HG02840 (cell line): ENCODE measurements around the gene ZSWIM8.

Experiments used
- ATAC-seq: cut with Tn5 transposase; IDR thresholded peaks from one replicate; pipeline ENCODE4 v1.9.1; 2021; ENCODE audit warnings: mild to moderate bottlenecking, moderate library complexity, moderate number of reproducible peaks; ENCODE audit not compliant: unreplicated experiment, low FRiP score

Gene ZSWIM8

DNA sequence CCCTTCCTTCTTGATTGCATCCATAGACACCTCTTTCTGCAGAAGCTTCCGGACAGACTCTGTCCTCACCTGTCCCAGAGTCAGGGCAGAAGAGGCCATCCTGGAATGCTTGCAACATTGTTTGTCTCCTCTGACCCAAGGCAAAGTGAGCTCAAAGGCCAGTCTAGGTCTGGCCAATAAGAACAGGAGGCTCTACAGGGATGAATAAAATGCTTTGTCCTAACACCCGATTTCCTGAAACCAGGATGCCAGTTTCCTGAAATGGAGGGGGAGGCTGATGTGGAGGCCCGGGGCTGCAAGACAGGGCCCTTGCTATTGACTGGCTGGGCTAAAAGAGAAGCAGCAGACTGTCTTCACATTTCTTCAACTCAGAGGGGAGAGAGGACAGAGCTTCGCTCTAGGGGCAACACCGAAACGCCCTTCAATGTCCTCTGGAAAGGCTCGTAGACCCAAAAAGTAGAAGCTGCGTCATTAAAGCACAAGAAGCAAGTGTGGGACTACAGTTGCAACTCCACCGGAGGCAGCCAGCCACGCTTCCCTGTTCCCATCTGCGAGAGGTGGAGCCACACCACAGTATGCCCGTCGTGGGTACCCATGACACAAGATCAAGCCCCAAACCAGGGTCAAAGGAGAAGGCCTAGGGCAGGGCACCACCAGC is 55.1 kb downstream of the ZSWIM8 start:
- ATAC-seq: no peak

DNA sequence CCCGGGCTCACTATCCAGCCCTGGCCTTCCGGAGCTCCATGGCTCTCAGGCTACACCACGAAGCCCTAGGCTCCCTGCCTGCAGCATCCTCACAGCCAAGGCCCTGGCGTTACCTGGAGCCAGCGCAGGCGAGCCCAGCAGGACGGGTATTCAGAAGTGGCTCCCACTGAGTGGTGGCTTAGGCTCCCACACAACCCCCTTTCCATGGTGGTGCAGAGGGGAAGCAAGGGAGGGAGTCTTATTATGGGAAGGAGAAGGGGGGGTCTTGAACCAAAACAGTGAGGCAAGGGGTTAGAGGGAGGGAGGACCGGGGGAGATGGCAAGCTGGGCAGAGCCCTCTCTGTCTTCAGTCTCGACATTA is 55.6 kb downstream of the ZSWIM8 start:
- ATAC-seq: no peak

DNA sequence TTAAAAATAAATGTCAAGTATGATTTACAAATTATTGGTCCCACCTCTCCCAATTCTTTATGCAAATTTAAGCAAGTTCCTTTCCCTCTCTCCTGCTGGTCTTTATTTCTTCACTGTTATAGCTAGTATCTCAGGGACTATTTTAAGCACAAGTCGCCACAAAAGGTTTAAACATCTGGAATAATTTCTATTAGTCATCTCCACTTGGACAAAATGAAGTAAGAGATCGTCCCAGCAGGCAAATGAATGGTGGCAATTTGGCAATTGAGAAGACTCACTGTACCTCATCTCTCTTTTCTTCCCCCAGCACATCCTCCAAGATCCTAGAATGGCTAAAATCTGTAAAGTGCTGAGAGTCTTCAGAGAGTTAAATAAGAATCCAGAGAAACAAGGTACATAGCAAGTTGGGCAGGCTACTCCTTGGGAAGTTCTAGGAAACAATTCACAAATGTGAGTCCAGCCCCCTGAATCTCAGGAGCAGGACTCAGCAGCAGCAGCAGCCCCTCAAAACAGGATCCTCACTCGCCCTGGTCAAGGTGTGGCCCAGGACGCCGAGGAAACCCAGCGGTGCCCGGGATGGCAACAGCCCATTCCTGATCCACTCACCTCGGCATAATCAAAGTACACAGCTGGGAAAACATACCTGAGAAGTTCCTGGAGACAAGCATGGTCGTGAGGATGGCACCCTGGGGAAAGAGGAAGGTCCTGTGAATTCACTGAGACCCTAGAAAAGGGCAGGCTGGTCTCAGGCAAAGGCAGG is 56.3 kb downstream of the ZSWIM8 start:
- no peak for ATAC-seq

DNA sequence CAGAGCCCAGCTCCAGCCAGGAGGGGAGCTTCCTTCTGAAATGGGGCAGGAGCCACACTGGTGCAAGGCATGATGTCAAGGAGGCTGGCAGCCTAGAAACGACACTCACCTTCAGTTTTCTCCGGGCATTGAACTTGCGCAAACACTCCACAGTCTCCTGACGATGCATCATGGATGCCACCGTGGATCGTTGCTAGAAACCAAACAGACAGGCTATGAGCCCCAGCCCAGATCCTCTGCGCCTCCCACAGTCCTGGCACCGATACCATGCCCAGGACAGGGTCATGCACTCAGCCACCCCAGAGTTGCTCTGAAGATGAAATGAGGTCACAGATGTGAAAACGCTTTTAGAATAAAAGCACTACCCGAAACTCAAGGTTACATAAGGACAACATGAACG is 56.9 kb downstream of the ZSWIM8 start:
- no peak for ATAC-seq

DNA sequence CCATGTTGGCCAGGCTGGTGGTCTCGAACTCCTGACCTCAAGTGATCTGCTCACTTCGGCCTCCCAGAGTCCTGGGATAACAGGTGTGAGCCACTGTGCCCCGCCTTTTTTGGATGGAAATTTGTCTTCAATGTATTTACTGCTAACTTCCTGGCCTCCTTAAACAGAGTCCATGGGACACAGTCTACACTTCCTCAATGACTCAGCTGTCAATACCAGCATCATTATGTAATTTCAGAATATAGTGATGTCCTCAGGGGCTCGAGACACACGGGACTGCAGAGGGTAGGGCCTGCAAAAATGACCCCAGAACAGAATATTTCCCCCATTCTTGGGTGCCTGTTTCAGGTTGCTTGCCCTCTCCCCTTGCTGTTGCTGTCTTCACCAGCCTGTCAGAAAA is 57.9 kb downstream of the ZSWIM8 start:
- ATAC-seq: no peak

DNA sequence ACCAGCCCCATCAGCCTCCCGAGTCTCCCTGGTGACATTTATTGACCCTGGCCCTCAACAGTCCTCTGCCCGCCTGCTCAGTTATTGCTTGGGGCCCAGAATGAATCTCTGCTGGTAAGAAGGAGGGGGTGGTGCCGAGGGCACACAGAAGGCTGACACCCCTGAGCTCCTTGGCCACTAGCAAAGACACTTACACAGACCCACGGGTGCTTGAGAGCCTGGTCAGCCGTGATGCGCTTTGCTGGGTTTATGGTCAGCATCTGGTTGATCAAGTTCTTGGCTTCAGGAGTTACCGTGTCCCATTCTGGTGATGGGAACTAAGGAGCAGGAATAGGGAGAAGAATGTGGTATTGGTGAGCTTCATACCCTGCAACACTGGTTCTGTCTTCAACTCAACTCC is 61.6 kb downstream of the ZSWIM8 start:
- ATAC-seq: no peak

DNA sequence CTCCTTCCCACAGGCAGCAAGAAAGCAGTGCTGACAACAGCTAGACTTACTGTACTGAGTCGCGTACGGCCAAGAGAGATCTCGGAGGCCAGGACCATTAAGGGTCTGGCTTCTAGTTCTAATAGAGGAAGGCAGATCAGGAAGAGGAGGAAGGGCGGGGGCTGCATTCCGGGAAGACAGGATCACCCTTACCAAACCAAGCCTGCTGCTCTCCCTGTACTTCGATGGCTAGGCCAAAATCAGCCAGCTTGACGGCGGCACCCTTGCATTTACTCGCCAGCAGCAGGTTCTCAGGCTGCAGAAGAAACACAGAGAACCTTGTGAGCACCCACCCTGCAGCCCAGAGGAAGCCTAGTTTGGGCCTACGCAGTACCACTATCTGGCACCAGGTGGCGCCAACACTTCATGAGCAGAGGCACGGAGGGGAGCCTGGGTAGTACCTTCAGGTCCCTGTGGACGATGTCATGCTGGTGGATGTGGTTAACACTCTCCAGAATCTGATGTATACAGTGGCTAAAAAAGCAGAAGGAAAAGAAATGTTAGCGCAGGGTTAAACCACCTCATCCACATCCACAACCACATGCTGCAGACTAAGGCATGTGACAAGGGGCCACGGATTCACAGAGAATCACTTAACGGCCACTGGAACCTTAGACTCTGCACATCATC is 63.5 kb downstream of the ZSWIM8 start:
- ATAC-seq: peak; percentile 65

DNA sequence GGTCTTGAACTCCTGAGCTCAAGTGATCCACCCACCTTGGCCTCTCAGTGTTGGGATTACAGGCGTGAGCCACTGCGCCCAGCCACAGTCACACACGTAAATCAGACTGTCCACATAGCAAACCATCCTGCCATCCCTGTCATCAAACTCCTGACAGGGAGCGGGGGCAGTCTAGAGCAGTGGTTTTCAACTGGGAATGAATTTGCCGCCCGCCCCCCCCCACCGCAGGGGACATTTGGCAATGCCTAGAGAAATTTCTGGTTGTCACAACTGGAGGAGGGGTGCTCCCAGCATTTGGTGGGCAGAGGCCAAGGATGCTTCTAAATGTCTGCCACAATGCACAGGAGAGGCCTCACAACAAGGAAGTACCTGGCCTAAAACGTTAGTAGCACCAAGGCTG is 64.8 kb downstream of the ZSWIM8 start:
- ATAC-seq: no peak

DNA sequence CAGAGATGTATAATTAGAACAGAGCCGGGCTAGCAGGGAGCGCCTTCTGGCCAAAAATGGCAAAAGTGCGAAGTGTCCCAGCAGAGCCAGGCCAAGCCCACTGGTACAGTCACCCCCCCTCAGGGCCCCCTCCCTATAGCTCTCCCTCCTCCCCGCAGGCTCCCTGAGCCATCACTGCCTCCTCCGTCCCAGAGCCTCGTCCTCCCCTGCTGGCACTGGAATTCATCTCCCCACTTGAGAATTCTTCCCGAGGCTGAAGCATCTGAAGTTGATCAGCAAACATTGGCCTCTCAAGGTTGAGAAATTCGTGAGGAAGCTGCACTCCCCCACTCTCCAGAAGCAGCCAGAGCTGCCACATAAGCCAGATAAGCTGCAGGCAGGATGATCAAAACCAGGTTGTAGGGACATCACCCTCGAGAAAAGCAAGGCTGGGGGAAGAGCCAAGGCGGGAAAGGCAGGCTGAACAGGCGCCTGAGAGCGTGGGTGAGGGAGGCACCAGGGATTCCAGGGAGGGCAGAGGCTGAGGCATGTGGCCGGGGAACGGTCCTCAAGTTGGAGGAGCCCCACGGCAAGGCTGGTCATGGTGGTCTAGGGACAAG is 65.6 kb downstream of the ZSWIM8 start:
- ATAC-seq: no peak
